CD4-positive, alpha-beta memory T cell (primary cell): ENCODE data around the gene FANK1. TPM values are rescaled to one million over a fixed set of nuclear protein-coding genes. Genes with fewer than 3 reads are reported as not detected.
"Not testable (repeated sequence)": the region's sequence is repeated elsewhere in the genome, so short reads cannot be mapped to it uniquely, and the experiment has no call there.

Experiments
- CTCF ChIA-PET: fragments of 350-600 bp; sonication (Branson Sonifier 250); formaldehyde crosslinking; loops from one replicate; lab custom pipeline; 2021; ENCODE audit warnings: inconsistent platforms; ENCODE audit not compliant: partially characterized antibody; lab: Charles Lee
- POLR2A ChIA-PET: fragments of 350-600 bp; sonication (Branson Sonifier 250); formaldehyde crosslinking; loops from one replicate; lab custom pipeline; 2021; ENCODE audit not compliant: partially characterized antibody; lab: Charles Lee
- DNase-seq, 5 donors: peaks; one replicate each; pipeline versions ENCODE4 v3.0.0 to v3.0.0-alpha.2; 2020 to 2022; ENCODE audit warnings: mixed read lengths in 1 of 5
- H3K27ac ChIP-seq: one replicate; pipeline ENCODE4 v1.7.0; 2013; ENCODE audit warnings: low read depth, low read length
- H3K27me3 ChIP-seq: 2 replicates; pipeline ENCODE4 v1.7.0; 2013; ENCODE audit warnings: mild to moderate bottlenecking, low read length, moderate library complexity; ENCODE audit not compliant: insufficient read depth
- H3K36me3 ChIP-seq: 2 replicates; pipeline ENCODE4 v1.7.0; 2013; ENCODE audit warnings: mild to moderate bottlenecking, low read length, moderate library complexity; ENCODE audit not compliant: insufficient read depth
- H3K4me1 ChIP-seq: 2 replicates; pipeline ENCODE4 v1.7.0; 2013; ENCODE audit warnings: mild to moderate bottlenecking, low read length, moderate library complexity; ENCODE audit not compliant: insufficient read depth
- H3K4me3 ChIP-seq, 2 donors: one replicate each; pipeline ENCODE4 v1.7.0; 2013; ENCODE audit warnings: low read length in 2 of 2, mild to moderate bottlenecking in 1 of 2
- H3K9me3 ChIP-seq, 2 donors: one replicate each; pipeline ENCODE4 v1.7.0; 2013; ENCODE audit warnings: low read length in 2 of 2, control low read depth in 1 of 2; ENCODE audit not compliant: control insufficient read depth in 1 of 2
- H3K27ac Mint-ChIP-seq, 7 donors: one replicate each; pipeline ENCODE4 v1.8.0; 2020 to 2021; ENCODE audit warnings: mixed read lengths in 7 of 7, mild to moderate bottlenecking in 6 of 7, inconsistent platforms in 3 of 7, moderate library complexity in 3 of 7
- H3K27me3 Mint-ChIP-seq, 2 donors: one replicate each; pipeline ENCODE4 v1.8.0; 2020 to 2021; ENCODE audit warnings: mixed read lengths in 2 of 2
- H3K36me3 Mint-ChIP-seq, 2 donors: one replicate each; pipeline ENCODE4 v1.8.0; 2020 to 2021; ENCODE audit warnings: mixed read lengths in 2 of 2, inconsistent platforms in 1 of 2, mild to moderate bottlenecking in 1 of 2
- H3K4me1 Mint-ChIP-seq, 4 donors: one replicate each; pipeline ENCODE4 v1.8.0; 2020 to 2021; ENCODE audit warnings: mixed read lengths in 4 of 4, mild to moderate bottlenecking in 1 of 4
- H3K4me3 Mint-ChIP-seq, 8 donors: one replicate each; pipeline ENCODE4 v1.8.0; 2020 to 2021; ENCODE audit warnings: mixed read lengths in 8 of 8, mild to moderate bottlenecking in 7 of 8, moderate library complexity in 6 of 8, inconsistent platforms in 3 of 8
- H3K9me3 Mint-ChIP-seq, 8 donors: one replicate each; pipeline ENCODE4 v1.8.0; 2020 to 2021; ENCODE audit warnings: mixed read lengths in 8 of 8, mild to moderate bottlenecking in 5 of 8, inconsistent platforms in 3 of 8, moderate library complexity in 1 of 8
- intact Hi-C: fragments of 100-400 bp; cut with micrococcal nuclease; formaldehyde crosslinking; loops from one replicate; pipeline ENCODE4 v1.15.1; 2023
- polyA plus RNA-seq, 2 donors: library from polyadenylated mRNA; unstranded; fragments of 300-500 nt; fragmentation: Illumina TruSeq; gene quantifications; one replicate each; pipeline ENCODE4 v1.2.3, GENCODE V29; 2021
- total RNA-seq, 2 experiments: library from RNA; stranded (reverse); gene quantifications; one replicate each; pipeline ENCODE4 v1.2.3, GENCODE V29; 2021

The FANK1 gene
- total and polyA plus RNA-seq, 4 experiments from 2014 or later, result 0.72 to 0.99 TPM; not detected in 2

GRCh38 chr10:125907598-125907997, 11.2 kb downstream of the FANK1 start:
- H3K4me3 Mint-ChIP-seq, POLR2A ChIA-PET, CTCF ChIA-PET, H3K4me1 ChIP-seq, H3K36me3 ChIP-seq, DNase-seq, H3K9me3 ChIP-seq, H3K4me1 Mint-ChIP-seq, H3K4me3 ChIP-seq, H3K27me3 ChIP-seq, H3K9me3 Mint-ChIP-seq, H3K27ac Mint-ChIP-seq, H3K36me3 Mint-ChIP-seq, H3K27ac ChIP-seq, intact Hi-C loops: not testable (repeated sequence)
- H3K27me3 Mint-ChIP-seq, result peaks cover 10 to 13% of the 10 kb centered on the region in 2 donors

- POLR2A ChIA-PET, H3K9me3 ChIP-seq, DNase-seq, intact Hi-C loops, H3K27ac Mint-ChIP-seq, H3K9me3 Mint-ChIP-seq, H3K36me3 Mint-ChIP-seq, H3K4me3 Mint-ChIP-seq, H3K4me1 ChIP-seq, H3K27ac ChIP-seq, H3K27me3 ChIP-seq, H3K36me3 ChIP-seq, H3K4me1 Mint-ChIP-seq, H3K4me3 ChIP-seq: not testable (repeated sequence)
- H3K27me3 Mint-ChIP-seq, result peaks cover 11 to 13% of the 10 kb centered on the region in 2 donors
- CTCF ChIA-PET, result interaction anchor here (0.7 kb wide), 1 partner anchor 1279 kb away, joined by 3 read pairs; no protein-coding TSS in a partner anchor
Measured at GRCh38 chr10:125908813-125909212, 12.4 kb downstream of the FANK1 start.

GRCh38 chr10:125909491-125909890, 13.1 kb downstream of the FANK1 start:
- H3K27ac Mint-ChIP-seq, H3K27me3 ChIP-seq, DNase-seq, intact Hi-C loops, H3K4me3 Mint-ChIP-seq, H3K4me1 Mint-ChIP-seq, H3K36me3 Mint-ChIP-seq, H3K4me3 ChIP-seq, POLR2A ChIA-PET, H3K9me3 Mint-ChIP-seq, H3K4me1 ChIP-seq, H3K9me3 ChIP-seq, H3K36me3 ChIP-seq, H3K27ac ChIP-seq: not testable (repeated sequence)
- H3K27me3 Mint-ChIP-seq, result peaks cover 13 to 14% of the 10 kb centered on the region in 2 donors
- CTCF ChIA-PET, result interaction anchor here (0.7 kb wide), 1 partner anchor 1278 kb away, joined by 3 read pairs; no protein-coding TSS in a partner anchor

- POLR2A ChIA-PET, result no interaction called here
- no peaks in the 10 kb centered on the region for H3K27me3 ChIP-seq
- Mint-ChIP-seq H3K4me3 (no peak overlapping the region), H3K27ac (no peak overlapping the region), H3K9me3 (no peaks in the 10 kb centered on the region), H3K27me3 (peaks cover 10 to 17% of the 10 kb centered on the region in 2 donors), H3K36me3 (no peaks in the 10 kb centered on the region), H3K4me1 (no peaks in the 10 kb centered on the region)
- no peaks in the 10 kb centered on the region for H3K9me3 ChIP-seq
- H3K36me3 ChIP-seq, result no peaks in the 10 kb centered on the region
- H3K27ac ChIP-seq, result no peak overlapping the region
- H3K4me3 ChIP-seq, result no peak overlapping the region
- no peaks in the 10 kb centered on the region for H3K4me1 ChIP-seq
- DNase-seq, result no peak
- CTCF ChIA-PET, result no interaction called here
- intact Hi-C loops, result no loop called here
Measured at GRCh38 chr10:125911145-125911544, 14.8 kb downstream of the FANK1 start.

GRCh38 chr10:125911990-125912389, 15.6 kb downstream of the FANK1 start:
- Mint-ChIP-seq H3K27ac (no peak overlapping the region), H3K4me3 (no peak overlapping the region), H3K4me1 (no peaks in the 10 kb centered on the region), H3K9me3 (no peaks in the 10 kb centered on the region), H3K36me3 (no peaks in the 10 kb centered on the region), H3K27me3 (peaks cover 10 to 14% of the 10 kb centered on the region in 2 donors)
- no peaks in the 10 kb centered on the region for H3K9me3 ChIP-seq
- no peaks in the 10 kb centered on the region for H3K36me3 ChIP-seq
- H3K27me3 ChIP-seq, result no peaks in the 10 kb centered on the region
- no peak for DNase-seq
- no peak overlapping the region for H3K4me3 ChIP-seq
- intact Hi-C loops, result no loop called here
- CTCF ChIA-PET, result no interaction called here
- no peaks in the 10 kb centered on the region for H3K4me1 ChIP-seq
- H3K27ac ChIP-seq, result no peak overlapping the region
- POLR2A ChIA-PET, result no interaction called here

- POLR2A ChIA-PET, H3K27me3 ChIP-seq, H3K4me1 Mint-ChIP-seq, H3K9me3 Mint-ChIP-seq, H3K36me3 ChIP-seq, H3K27ac Mint-ChIP-seq, DNase-seq, intact Hi-C loops, H3K4me3 ChIP-seq, CTCF ChIA-PET, H3K4me3 Mint-ChIP-seq, H3K4me1 ChIP-seq, H3K9me3 ChIP-seq, H3K27ac ChIP-seq, H3K36me3 Mint-ChIP-seq: not testable (repeated sequence)
- H3K27me3 Mint-ChIP-seq, result peaks cover 6 to 14% of the 10 kb centered on the region in 2 donors
Measured at GRCh38 chr10:125913277-125913676, 16.9 kb downstream of the FANK1 start.

- Mint-ChIP-seq H3K4me1 (peaks cover 0 to 2% (median under 1%) of the 10 kb centered on the region in 4 donors), H3K4me3 (no peak overlapping the region), H3K36me3 (no peaks in the 10 kb centered on the region), H3K27ac (no peak overlapping the region), H3K9me3 (peaks cover 0 to 5% (median 0%) of the 10 kb centered on the region in 8 donors), H3K27me3 (peaks cover 6 to 8% of the 10 kb centered on the region in 2 donors)
- CTCF ChIA-PET, result no interaction called here
- Histone ChIP-seq H3K4me3 (no peak overlapping the region), H3K27ac (no peak overlapping the region), H3K36me3 (no peaks in the 10 kb centered on the region), H3K4me1 (no peaks in the 10 kb centered on the region), H3K27me3 (no peaks in the 10 kb centered on the region), H3K9me3 (no peaks in the 10 kb centered on the region)
- POLR2A ChIA-PET, result no interaction called here
- intact Hi-C loops, result no loop called here
- no peak for DNase-seq
Measured at GRCh38 chr10:125916977-125917376, 20.6 kb downstream of the FANK1 start.
